Panc1 (cell line): ENCODE data around the gene EFNA5. TPM values are rescaled to one million over a fixed set of nuclear protein-coding genes. Genes with fewer than 3 reads are reported as not detected.

Source experiments
- ATAC-seq: fragments of 200-7000 bp; cut with Tn5 transposase; 2 replicates; pipeline ENCODE4 v1.9.1; 2020; ENCODE audit warnings: mild to moderate bottlenecking, moderate library complexity
- BruUV-seq: library from RNA; stranded (reverse); fragments of 400-500 nt; replicated peaks from 2 replicates; lab custom pipeline; 2021; lab: Mats Ljungman, UMichigan
- CTCF ChIA-PET: fragments of 300-600 bp; sonication (Branson Sonifier 250); formaldehyde crosslinking; loops from one replicate; lab custom pipeline; 2022; ENCODE audit warnings: antibody characterized with exemption; lab: Charles Lee
- POLR2A ChIA-PET: fragments of 300-600 bp; sonication (Branson Sonifier 250); formaldehyde crosslinking; loops from one replicate; lab custom pipeline; 2022; ENCODE audit warnings: antibody characterized with exemption; lab: Charles Lee
- DNase-seq: peaks from one replicate; pipeline ENCODE4 v3.0.0-alpha.2; 2010; ENCODE audit warnings: low read depth, low spot score
- H3K27ac ChIP-seq: 2 replicates; pipeline ENCODE4 v1.5.1; 2011; ENCODE audit warnings: mild to moderate bottlenecking, low read length, inconsistent platforms
- H3K27me3 ChIP-seq: fragments of 200-500 bp; sonication (Bioruptor generic); 2 replicates; pipeline ENCODE4 v1.6.0; 2014; ENCODE audit warnings: low read length, inconsistent platforms; ENCODE audit not compliant: control insufficient read depth, insufficient read depth
- H3K36me3 ChIP-seq: fragments of 200-500 bp; sonication (Bioruptor generic); 2 replicates; pipeline ENCODE4 v1.5.1; 2014; ENCODE audit warnings: inconsistent platforms, mild to moderate bottlenecking, low read length, moderate library complexity; ENCODE audit not compliant: control insufficient read depth, insufficient read depth
- H3K4me1 ChIP-seq: 2 replicates; pipeline ENCODE4 v1.5.1; 2011; ENCODE audit warnings: inconsistent platforms, mild to moderate bottlenecking, low read length, moderate library complexity; ENCODE audit not compliant: control insufficient read depth, insufficient read depth
- H3K4me3 ChIP-seq, 2 experiments: 2 replicates each; pipeline ENCODE4 v1.5.1; 2011 to 2012; ENCODE audit warnings: low read depth in 2 of 2, low read length in 2 of 2, mild to moderate bottlenecking in 2 of 2, inconsistent platforms in 1 of 2, moderate library complexity in 1 of 2
- H3K9me3 ChIP-seq: fragments of 200-500 bp; sonication (Bioruptor generic); 2 replicates; pipeline ENCODE4 v1.5.1; 2014; ENCODE audit warnings: low read depth, mild to moderate bottlenecking, inconsistent platforms, low read length, moderate library complexity; ENCODE audit not compliant: control insufficient read depth, insufficient read depth
- CTCF ChIP-seq: fragments of 450-650 bp; IDR thresholded peaks from 2 replicates; pipeline ENCODE4 v1.5.1; 2017; ENCODE audit warnings: mild to moderate bottlenecking
- POLR2AphosphoS5 ChIP-seq: IDR thresholded peaks from 2 replicates; pipeline ENCODE4 v1.6.1; 2012; ENCODE audit warnings: mild to moderate bottlenecking, low read depth, low read length, moderate library complexity
- REST ChIP-seq, 2 experiments: IDR thresholded peaks; 2 replicates each; pipeline ENCODE4 v1.6.1; 2011 to 2012; ENCODE audit warnings: low read depth in 2 of 2, control low read depth in 1 of 2, low read length in 1 of 2, mild to moderate bottlenecking in 1 of 2, moderate library complexity in 1 of 2; ENCODE audit not compliant: insufficient read depth in 1 of 2
- SIN3A ChIP-seq: IDR thresholded peaks from 2 replicates; pipeline ENCODE4 v1.6.1; 2012; ENCODE audit warnings: low read depth, mild to moderate bottlenecking, low read length, moderate library complexity, borderline replicate concordance; ENCODE audit not compliant: insufficient read depth
- TCF7L2 ChIP-seq: IDR thresholded peaks from 2 replicates; pipeline ENCODE4 v1.6.1; 2011; ENCODE audit warnings: mild to moderate bottlenecking, low read depth, low read length, inconsistent platforms
- in situ Hi-C: cut with HindIII; loops from 2 replicates; pipeline ENCODE4 v1.10.0; 2016; ENCODE audit warnings: low sequenced_read_pairs, low pct_unique_long_range_greater_than_20kb
- intact Hi-C: fragments of 100-400 bp; cut with micrococcal nuclease; formaldehyde crosslinking; loops from one replicate; pipeline ENCODE4 v1.10.0; 2022; ENCODE audit not compliant: unreplicated experiment
- total RNA-seq: library from RNA; stranded (reverse); gene quantifications from one replicate; pipeline ENCODE4 v1.2.1, GENCODE V29; 2021; ENCODE audit not compliant: unreplicated experiment

The EFNA5 gene
- total RNA-seq, 1 experiment from 2014 or later, result 30.5 TPM

GRCh38 chr5:107393851-107394250, 276.9 kb downstream of the EFNA5 start:
- no TSS peak for BruUV-seq
- TF ChIP-seq REST (IDR thresholded peaks at IDR 0.05; ENCODE audit: insufficient read depth in 1 of 2, low read depth in 2 of 2, low read length in 1 of 2) (no peak), CTCF (no peak), TCF7L2 (no peak), SIN3A (no peak)
- POLR2A ChIA-PET, result interaction anchor here (0.6 kb wide), 1 partner anchor 18 kb away, joined by 3 read pairs; no protein-coding TSS in a partner anchor
- peaks cover 14% of the 10 kb centered on the region for H3K4me1 ChIP-seq
- in situ Hi-C loops (no loop called here), intact Hi-C loops (no loop called here)
- DNase-seq, result no peak
- H3K27me3 ChIP-seq, result no peaks in the 10 kb centered on the region
- H3K4me3 ChIP-seq, result no peak overlapping the region
- ATAC-seq, result no peak
- H3K36me3 ChIP-seq, result no peaks in the 10 kb centered on the region
- CTCF ChIA-PET, result no interaction called here
- H3K9me3 ChIP-seq, result no peaks in the 10 kb centered on the region
- H3K27ac ChIP-seq, result no peak overlapping the region

GRCh38 chr5:107391787-107392186, 278.9 kb downstream of the EFNA5 start:
- no TSS peak for BruUV-seq
- ChIA-PET CTCF (no interaction called here), POLR2A (no interaction called here)
- Histone ChIP-seq H3K4me1 (peaks cover 28% of the 10 kb centered on the region), H3K27me3 (no peaks in the 10 kb centered on the region), H3K27ac (no peak overlapping the region), H3K4me3 (no peak overlapping the region), H3K9me3 (no peaks in the 10 kb centered on the region), H3K36me3 (no peaks in the 10 kb centered on the region)
- no peak for DNase-seq
- no peak for ATAC-seq
- intact Hi-C loops (no loop called here), in situ Hi-C loops (no loop called here)
- no peak for TF ChIP-seq SIN3A
- TF ChIP-seq TCF7L2, result no peak
- TF ChIP-seq POLR2AphosphoS5, result no peak
- TF ChIP-seq REST (IDR thresholded peaks at IDR 0.05; ENCODE audit: insufficient read depth in 1 of 2, low read depth in 2 of 2, low read length in 1 of 2), result no peak
- no peak for TF ChIP-seq CTCF
